Activated T-cell treated with anti-CD3 and anti-CD28 coated beads for 1 hour (primary cell): ENCODE measurements around the gene OR6C68.
"Not testable (repeated sequence)": the region's sequence is repeated elsewhere in the genome, so short reads cannot be mapped to it uniquely, and the experiment has no call there.

Source experiments
- DNase-seq: peaks from one replicate; pipeline ENCODE4 v3.0.0-alpha.2; 2020; ENCODE audit warnings: low read depth

OR6C68 gene

DNA sequence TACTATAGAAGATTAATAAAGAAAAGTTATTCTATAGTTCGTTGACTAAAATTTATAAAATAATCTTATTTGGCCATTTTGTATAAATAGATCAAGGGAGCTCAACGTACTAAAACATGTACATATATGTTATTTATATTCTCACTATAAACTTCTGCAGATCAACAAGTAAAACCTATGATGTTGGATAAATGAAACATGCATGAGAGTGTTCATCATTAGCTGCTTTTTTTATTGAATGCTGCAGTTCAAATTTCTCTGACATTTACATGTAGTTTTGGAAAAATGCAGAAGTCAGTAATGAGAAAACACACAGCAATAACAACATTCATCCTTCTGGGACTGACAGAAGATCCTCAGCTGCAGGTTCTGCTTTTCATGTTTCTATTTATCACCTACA lies at the start of gene OR6C68:
Gene OR6C68, plus strand, starts transcription at position 301 of the 400 bp plus-strand sequence. Its CDS starts 0 bp downstream, at position 301.
- DNase-seq = no peak

DNA sequence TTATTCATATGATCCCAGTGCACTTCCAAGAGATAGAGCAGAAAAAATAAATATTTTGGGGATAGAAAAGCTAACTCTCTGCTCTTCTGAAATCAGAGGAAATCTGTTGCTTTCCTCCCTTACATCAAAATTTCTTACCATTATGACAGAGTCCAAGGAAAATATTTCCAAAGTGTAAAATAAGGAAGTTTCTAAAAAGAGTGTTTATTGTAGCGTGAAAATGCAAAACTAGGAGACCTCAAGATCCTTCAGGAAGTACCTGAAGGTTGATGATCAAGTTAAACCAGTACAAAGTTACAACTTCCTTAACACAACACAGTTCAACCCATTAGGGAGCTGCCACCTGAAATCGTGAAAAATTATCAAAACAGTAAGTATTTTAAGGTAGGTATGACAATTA lies 48.4 kb upstream of the OR6C68 start, which contains the start of gene OR6C2:
Gene OR6C2, plus strand, starts transcription at position 301 of the 400 bp plus-strand sequence. CDS start 8,138 bp downstream, outside the sequence.
- DNase-seq = no peak

DNA sequence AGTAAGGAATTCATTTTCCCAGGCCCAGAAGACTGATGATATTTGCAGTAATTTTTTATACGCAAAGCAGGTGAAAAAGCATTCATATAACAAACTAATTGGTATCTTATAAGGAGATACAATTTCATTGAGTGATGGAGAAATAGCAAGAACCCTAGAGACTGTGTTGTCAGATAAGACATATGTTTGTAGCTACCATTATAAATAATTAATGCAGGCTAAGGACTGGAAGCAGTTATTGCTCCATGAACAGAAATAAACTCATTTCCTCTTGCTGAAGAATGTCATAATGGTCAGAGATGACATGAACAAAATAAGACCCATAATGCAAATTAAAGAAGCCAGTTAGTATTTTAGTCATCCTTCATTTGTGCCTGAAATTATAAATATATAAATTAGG lies 46.8 kb upstream of the OR6C68 start:
- DNase-seq = no peak

DNA sequence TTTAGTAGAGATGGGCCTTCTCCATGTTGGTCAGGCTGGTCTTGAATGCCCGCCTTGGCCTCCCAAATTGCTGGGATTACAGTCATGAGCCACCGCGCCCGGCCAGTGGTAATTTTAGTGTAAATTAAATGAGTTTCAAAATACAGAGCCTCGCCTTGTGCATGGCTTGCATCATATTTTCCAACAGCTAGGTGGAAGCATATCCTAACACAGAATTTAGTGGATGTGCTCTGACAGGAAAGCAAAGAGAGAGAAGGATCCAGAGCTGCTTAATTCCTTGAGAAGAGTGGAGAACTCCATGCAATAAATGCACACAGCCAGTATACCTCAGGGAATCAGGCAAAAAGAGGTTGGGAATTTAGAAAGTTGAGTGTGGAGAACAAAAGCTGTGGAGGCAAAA lies 45.9 kb upstream of the OR6C68 start:
- no peak for DNase-seq

DNA sequence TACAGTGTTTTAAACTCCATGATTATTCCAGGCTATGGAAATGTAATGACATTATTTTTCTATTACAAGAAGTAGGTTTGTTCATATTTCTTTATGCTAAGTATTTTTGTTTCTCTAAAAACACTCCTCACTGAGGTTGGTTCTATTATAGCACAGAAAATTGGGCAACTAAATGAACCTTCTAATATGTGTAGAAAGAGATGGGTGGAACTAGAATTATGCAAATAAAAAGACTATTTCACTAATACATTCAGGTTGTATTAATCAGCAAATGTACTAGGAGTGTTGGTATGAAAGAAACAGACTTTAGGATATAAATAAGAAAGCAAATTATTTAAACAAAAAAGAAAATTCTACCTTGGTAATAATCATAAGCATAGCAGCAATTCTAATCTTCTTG lies 43.4 kb upstream of the OR6C68 start:
- no peak for DNase-seq

GRCh38 chr12:55464926-55465325 lies 27.3 kb upstream of the OR6C68 start:
- DNase-seq = not testable (repeated sequence)

DNA sequence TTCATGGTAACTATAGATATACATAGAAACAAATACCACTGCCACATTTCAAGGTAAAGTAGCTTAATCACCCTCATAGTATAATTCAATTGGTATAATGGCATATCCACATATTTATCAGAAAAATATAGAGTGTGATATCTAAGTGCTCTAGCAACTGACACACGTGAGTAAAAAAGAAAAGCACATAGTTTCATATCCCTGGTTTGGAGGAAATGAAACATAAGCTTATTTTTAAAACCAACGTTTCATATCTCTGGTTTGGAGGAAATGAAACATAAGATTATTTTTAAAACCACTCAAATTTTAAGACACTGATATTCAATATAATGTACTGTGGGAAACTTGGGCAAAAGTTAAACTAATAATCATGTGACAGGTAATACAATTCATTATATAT lies 24.3 kb upstream of the OR6C68 start:
- no peak for DNase-seq

DNA sequence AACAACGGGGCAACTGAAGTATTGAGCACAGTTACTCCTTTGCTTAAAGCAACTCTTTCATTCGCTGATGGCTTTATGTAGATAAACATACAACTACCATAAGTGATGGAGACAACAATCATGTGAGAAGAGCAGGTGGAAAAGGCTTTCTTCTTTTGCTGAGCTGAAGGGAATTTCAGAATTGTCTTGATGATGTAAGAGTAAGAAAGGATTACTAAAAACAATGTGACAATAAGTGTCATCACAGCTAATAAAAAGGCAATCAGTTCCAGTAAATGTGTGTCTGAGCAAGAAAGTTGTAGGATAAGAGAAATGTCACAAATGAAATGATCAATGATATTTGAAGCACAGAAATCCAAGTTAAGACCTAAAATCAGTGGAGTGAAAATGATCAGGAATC lies 22.9 kb upstream of the OR6C68 start:
- no peak for DNase-seq

DNA sequence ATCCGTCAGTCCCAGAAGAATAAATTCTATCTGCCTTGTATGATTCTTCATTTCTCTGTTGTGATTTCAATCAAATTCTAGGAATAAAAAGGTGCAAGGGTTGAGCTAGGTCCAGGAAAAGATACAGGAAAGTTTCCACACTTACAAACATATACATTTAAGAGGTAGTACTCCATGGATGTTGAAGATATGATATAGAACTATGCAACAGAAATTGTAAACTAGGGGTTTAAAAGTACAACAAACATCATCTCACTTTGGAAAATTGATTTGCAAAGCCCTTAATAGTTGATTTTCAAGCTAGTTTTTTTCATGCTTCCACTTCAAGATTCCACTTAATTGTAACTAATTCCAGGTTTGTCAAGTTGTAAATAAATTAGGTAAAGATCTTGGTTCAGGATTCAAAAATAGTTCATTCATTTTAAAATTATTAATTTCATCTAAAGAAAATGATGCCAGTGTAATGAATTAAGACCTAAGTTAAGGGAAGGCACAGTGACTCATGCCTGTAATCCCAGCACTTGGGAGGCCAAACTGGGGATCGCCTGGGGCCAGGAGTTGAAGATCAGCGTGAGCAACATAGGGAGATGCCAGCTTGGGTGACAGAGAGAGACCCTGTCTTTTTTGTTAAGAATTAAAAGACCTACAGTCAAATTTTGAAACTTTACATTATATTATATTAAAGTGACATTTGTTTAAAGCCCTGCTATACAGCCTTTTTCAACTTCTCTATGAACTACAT lies 21.9 kb upstream of the OR6C68 start, which contains the start of gene OR6C70:
Gene OR6C70, minus strand, starts transcription at position 51 of the 742 bp plus-strand sequence. Its CDS starts 0 bp downstream, at position 51.
- DNase-seq = no peak

DNA sequence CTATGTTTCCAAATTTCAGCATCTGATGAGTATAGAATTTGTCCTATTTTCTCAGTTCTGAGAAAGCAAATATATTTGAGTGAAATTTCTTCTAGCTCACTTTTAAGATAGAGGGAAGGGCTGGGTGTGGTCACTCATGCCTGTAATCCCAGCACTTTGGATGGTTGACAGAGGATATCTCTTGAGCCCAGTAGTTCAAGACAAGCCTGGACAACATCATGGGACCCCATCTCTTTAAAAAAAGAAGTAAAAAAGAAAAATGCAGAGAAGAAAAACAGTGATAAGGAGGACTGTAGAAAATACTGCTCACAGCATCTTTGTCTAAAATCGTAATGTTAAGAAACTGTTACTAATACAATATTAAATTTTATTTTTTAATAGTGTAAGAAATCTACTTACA lies 19.9 kb upstream of the OR6C68 start:
- DNase-seq = no peak

GRCh38 chr12:55479136-55479535 lies 13.0 kb upstream of the OR6C68 start:
- DNase-seq = not testable (repeated sequence)

GRCh38 chr12:55484284-55484683 lies 7.9 kb upstream of the OR6C68 start:
- not testable (repeated sequence) for DNase-seq

GRCh38 chr12:55495490-55495889 lies 3.3 kb downstream of the OR6C68 start:
- DNase-seq = no peak

DNA sequence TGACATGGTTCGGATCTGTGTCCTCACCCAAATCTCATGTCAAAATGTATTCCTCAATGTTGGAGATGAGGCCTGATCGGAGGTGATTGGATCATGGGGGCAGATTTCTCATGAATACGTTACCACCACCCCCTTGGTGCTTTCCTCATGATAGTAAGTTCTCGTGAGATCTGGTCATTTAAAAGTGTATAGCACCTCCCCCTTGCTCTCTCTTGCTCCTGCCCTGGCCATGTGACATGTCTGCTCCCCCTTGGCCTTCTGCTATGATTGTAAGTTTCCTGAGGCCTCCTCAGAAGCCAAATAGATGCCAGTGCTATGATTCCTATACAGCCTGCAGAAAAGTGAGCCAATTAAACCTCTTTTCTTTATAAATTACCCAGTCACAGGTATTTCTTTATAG lies 7.1 kb downstream of the OR6C68 start:
- no peak for DNase-seq

- no peak for DNase-seq
These were observed 7.7 kb downstream of the OR6C68 start for GRCh38 chr12:55499810-55500252.

- DNase-seq = no peak
These were observed 9.4 kb downstream of the OR6C68 start for GRCh38 chr12:55501601-55502000.

- DNase-seq = no peak
These were observed 23.5 kb downstream of the OR6C68 start for GRCh38 chr12:55515696-55516095.

- no peak for DNase-seq
These were observed 24.2 kb downstream of the OR6C68 start for GRCh38 chr12:55516391-55516790.
